ENCODE data around the gene P2RY13.

P2RY13 gene

DNA sequence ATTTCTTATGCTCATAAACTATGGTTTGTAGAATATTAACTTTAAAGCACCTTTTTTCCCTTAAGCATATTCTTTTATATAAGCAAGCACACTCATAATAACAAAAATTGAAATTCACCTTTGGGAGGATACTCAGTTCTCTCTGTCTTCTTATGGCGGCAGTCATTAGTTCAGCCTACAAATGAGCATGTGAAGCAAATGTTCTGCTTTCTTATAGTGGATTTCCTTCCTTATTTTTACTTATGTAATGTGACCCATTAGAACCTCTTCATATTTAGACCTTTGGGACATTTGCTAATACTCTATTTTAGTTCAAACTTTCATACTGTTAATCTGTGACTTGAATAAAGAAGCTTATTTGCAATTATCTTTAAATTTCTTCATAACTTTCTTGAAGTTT, at the start of gene P2RY13:
Gene P2RY13 (minus strand): TSS at position 187 of the 400 bp plus-strand sequence. CDS start 21 bp downstream, at position 166.
- DNase-seq (ENCODE audit: low spot score): no peak

DNA sequence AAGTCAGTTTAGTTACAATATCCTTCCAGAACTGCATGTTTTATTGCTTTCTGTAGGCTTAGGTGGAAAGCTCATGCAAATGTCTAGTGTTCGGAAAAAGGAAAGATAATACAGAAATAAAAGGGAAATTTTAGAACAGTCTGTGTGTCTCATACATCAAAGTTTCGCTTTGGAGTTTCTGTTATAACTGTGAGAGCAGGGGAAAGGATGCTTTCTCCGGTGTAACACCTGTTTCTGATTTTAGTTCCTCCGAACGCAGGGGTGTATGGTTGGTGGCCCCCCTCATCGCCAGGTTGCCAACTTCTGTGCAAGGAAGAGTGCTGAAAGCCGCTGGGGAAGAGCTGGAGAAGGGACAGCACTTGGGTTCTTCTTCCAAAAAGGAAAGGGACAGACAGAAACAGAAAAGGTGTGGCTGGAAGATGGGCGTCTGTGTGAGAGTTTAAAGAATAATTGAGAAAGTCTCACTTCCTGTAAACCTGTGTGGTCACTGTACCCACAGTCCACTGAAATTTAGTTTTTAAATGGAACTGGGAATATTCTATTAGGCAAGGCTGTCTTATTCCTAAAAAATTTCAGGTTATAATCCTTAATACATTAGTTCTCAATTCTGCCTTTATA, 48.5 kb upstream of the P2RY13 start:
- no peak for DNase-seq (ENCODE audit: low spot score)

DNA sequence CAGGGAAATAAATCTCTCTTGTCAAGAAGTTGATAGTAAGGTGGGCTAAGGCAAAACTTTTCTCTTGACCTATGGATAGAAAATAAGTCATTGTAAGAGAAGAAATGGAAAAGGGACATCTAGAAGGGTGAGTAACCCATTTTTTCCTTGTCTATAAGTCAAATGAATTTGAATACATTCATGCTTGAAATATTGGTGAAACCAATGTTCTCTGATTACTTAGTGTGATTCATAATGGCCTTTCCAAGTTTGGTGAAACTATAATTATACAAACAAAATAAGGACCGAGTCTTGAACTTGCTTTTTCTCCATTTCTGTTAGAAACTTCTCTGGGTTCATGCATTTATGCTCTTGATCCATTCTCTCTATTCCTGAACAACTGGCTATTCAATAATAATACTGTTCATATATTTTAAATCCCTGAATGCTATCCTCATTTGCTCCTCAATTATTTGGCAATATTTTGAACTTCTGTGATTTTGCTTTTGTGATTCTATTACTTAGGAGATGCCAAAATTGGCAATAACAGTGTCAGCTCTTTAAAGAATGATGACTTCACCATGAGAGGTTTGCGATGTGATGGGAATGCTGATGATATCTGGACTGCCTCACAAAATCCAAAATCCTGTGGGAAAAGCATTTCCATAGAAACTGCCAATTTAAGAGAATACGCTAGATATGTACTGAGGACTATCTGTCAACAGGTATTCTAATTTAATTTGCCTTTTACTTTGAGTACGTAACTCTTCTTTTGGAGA, 42.9 kb upstream of the P2RY13 start:
- DNase-seq (ENCODE audit: low spot score): no peak

DNA sequence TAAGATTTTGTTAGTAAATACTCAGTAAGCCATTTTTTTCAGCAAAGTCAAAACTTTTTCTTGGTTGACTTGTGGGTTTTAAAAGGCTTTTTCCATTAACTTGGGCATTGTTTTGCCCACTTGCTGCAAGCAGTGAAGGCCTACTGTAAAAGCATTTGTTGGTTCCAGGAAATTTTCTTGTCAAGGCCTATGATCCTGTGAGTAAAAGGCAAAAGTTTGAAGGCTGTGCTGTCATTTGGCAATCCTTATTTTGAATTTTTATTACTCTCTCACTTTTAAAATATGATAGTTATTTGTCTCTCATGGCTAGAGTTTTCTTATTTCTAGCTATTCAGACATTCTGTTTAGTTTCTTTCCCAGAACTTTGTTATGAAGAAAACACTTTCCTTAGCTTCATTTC, 42.2 kb upstream of the P2RY13 start:
- DNase-seq (ENCODE audit: low spot score): no peak

DNA sequence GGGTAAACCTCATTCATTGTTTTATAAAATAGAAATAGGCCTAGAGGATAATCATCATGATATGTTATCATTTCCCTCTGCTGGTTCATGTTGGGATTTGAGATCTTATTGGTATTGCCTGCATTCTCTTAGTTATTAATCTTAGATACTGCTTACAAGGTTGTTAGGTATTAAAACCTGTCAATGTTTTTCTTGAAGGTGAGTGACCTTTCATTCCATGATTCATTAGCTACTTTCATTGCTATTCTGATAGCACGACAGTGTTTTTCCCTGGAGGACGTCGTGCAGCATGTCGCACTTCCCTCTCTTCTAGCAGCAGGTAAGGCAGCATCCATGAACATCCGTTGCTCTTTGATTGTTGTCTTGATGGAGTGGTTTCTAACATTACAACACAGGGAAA, 38.1 kb upstream of the P2RY13 start:
- no peak for DNase-seq (ENCODE audit: low spot score)

DNA sequence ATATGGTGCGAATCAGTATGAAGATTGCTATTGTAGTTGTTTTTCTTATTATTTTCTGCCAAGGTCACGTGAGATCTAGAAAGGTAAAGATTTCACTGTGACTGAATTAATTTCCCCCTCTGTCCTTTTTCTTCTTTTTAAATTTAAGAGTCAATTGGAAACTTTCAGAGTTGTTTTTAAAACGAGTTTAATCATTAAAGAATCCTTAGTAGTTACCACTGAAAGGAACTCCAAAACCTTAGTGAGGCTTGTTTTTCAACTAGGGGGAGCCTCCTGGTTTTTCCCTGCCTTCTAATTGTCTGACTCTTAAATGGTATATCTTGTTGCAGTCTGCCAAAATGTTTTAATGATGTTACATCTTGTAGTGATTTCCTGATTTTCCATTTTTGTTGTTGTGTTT, 37.6 kb upstream of the P2RY13 start:
- no peak for DNase-seq (ENCODE audit: low spot score)

DNA sequence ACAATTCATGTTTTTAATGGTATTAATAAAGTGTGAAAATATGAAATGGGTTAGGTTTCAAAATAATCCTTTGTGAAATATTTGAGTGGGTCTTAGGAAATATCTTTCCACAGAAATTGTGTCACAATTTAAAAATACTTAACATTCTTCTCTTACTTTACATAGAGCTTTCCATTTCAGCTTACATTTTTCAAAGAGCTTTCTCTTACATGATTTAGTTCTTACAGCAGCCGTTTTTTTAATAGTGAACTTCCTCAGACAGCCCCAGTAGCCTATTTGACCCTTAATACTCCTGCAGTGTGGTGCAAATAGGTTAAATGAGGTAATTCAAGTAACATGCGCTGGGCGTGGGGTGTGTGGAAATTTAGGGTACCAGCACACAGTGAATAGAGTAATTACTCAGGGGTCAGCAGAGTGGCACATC, 33.4 kb upstream of the P2RY13 start:
- DNase-seq (ENCODE audit: low spot score): no peak

DNA sequence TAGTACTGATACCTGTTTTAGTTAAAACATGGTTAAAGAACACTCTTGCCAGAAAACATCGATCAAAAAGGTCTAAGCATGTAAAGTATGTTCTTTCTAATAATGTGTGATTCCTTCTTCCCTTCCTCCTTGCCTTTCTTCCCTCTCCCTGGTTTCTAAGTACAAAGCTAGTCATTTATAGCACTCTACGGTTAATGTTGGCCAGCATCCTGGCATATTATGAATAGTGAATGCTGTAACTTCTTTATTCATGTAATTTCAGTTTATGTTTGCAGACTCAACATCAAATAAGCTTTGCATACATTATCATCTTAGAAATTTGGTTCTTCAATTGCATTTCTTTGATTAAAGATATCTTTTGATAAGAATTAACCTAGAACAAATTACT, 28.1 kb upstream of the P2RY13 start:
- DNase-seq (ENCODE audit: low spot score): no peak

DNA sequence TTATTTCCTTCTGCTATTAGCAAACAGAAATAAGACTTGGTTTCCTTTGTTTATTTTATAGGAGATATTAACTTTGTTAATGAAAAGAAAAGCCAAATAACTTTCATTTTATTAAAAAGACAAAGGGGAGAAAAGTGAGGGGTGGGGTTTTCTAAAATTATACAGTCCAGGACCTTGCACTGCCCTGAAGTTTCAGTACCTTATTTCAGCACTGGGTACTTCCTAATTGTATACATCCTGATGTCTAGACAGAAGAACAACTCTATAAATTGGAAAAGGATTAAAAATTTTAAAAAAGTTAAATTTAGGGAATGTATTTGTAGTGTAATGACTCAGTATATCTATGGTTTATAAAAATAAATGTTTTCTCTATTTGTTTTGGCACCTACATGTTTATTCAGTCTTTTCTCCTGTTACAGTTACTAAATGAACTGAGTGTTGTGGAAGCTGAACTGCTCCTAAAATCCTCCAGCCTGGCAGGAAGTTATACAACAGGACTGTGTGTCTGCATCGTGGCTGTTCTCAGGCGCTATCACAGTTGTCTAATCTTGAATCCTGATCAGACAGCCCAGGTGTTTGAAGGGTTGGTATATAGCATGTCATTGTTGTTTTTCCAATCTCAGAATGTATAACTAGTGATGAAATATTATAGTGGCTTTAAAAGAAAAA, 27.6 kb upstream of the P2RY13 start:
- no peak for DNase-seq (ENCODE audit: low spot score)

DNA sequence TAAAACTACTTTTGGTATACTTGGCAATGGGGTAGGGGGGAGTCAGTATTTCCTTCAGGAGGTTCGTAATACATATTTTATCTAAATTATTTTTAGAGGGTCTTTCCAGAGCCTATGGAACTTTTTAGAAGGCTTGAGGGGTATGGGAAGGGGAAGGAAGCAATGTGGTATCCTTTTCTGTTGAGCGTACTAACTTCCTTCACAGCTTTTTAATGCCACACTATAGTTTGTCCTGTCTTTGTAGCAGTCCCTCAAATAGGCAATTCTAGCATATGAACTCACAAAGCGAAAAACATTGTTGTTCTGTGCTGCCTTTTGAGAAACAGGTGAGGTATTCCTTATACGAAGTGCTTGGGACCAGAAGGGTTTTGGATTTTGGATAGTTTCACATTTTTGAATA, 22.3 kb upstream of the P2RY13 start:
- no peak for DNase-seq (ENCODE audit: low spot score)

DNA sequence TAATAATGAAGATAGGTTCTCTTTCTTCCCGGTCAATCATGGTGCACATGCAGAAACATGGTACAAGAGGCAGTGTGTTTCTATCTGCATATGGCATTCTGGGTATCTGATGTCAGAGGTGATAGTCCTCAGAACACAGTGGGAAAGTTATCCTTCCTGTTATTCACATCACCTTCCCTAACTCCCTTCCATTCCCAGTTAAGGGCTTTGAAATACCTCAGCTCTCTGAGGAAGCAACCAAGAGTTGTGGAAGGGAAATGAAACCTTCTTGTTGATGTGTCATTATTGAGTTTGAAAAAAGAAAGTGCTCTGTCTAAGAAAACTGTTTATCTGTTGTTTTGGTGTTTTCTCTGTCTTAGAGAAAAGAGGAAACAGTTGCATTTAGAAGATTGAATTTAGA, 21.9 kb upstream of the P2RY13 start:
- no peak for DNase-seq (ENCODE audit: low spot score)

DNA sequence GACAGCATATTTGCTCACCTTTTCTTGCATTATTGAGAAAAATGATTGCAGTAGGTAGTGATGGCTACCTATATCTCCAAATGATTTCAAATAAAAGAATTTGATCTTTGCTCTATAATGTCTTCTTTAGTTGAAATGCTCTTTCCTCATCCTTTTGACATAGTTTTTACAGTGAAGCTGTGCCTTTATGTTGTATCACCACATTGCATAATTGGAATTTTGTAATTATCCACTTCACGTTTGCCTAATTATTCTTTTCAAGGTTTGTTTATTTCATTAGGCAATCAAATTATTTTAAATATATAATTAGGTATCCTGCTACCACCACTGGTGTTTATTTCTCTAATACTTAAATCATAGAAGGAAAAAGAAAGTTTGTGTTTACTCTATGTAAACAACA, 21.3 kb upstream of the P2RY13 start:
- DNase-seq (ENCODE audit: low spot score): no peak

DNA sequence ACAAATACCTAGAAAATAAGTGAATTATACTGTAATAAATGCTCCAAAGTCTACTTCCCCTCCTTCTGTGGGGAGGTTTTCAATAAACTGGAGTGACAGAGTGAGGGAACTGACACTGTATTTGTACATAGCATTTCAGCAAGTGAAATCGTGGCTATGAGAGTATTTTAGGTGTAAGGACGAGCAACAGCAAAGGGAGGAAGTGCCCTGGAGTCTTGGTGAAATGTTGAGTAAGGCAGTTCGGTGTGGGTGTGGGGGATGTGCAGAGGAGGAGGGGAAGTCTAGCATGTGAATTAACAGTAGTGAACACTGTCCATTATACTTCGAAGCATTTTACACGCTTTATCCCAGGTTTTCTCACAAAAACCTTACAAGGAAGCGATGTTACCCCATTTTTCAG, 18.1 kb upstream of the P2RY13 start:
- no peak for DNase-seq (ENCODE audit: low spot score)

DNA sequence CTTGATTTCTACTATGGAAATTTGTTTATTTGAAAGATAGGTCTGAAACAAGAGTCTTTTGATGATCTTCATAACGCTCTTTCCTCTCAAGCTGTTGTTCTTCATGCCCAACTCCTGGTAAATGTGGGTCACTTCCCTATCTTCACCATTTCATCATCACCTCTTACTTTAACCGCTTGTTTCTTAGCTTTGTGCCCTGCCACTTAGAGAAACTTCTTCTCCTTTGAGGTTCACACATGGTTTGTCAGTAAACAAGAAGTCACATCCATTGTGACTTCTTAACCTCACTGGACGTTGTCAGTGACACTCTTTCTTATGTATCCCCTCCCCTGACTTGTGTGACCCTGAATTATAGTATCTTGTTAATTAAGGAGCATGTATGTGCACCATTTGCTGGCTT, 16.9 kb upstream of the P2RY13 start:
- DNase-seq (ENCODE audit: low spot score): no peak

DNA sequence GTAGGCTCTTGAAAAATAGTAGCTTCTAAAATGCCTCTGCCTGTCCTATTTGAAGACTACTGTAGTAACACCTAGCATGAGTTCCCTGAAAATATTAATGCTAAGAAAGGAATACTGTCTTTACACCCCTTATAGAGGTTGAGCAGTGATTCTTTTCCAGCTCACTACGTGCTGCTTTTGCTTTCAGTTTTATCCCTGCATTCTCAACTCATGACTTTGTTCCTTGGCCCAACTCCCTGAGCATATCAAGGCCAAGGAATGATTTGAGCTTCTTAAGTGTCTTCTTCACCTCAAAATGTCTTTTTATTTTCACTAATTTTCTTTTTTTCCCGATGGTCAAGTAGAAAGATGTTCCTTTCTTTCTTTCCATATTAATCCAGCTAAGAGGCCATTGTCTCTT, 16.5 kb upstream of the P2RY13 start:
- no peak for DNase-seq (ENCODE audit: low spot score)

DNA sequence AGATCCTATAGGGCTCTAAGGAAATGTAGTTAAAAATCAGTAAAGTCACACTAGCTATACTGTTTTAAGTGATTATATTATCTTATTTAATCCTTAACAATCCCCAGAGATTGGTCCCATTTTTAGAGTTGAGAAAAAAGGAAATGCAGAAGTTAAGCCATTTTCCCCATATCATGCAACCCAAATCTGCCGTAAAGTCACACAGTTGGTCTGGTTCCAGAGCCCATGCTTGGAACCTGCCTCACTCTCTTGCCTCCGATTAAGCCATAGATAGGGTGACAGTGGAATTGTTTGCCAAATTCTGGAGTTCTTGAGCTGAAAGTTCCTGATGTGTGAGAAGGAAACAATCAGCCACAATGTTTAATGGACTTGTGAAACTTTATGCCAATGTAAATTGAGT, 2.3 kb upstream of the P2RY13 start:
- DNase-seq (ENCODE audit: low spot score): no peak

DNA sequence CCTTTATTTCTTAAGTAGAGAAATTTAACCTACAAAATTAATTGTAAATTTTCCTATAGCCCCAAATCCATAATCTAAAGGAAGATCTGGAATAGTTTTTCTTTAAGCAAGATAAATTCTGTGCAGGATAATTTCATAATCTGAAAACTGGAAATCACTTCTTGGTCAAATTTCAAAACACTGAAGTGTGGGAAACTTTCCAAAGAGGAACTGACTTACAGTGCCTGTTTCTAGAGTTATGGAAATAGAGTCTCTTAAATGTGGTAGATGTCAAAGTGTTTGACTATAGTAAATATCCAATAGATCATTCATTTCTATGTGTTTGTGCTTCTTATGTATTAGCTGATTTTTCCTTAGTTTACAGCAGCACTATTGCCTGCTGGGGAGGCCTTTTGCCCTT, 1.6 kb upstream of the P2RY13 start:
- DNase-seq (ENCODE audit: low spot score): no peak

DNA sequence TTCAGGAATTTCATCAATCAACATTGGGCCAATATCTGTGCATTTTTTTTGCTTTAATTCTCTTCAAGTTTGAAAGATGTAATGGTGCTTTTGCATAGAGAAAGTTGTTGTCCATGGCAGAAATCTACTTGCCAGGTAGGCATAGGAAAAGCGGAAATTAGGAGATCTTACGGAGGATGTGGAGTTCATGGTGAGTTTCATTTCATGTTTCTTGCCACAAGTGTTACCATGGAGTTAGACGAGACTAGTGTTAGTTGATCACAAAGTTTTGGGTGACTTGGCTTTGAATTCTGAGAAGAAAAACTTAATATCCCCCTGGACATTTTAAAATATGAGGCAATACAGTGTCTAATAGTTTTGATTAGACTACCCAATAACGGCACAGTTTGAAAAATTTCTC, 1.0 kb upstream of the P2RY13 start:
- no peak for DNase-seq (ENCODE audit: low spot score)

DNA sequence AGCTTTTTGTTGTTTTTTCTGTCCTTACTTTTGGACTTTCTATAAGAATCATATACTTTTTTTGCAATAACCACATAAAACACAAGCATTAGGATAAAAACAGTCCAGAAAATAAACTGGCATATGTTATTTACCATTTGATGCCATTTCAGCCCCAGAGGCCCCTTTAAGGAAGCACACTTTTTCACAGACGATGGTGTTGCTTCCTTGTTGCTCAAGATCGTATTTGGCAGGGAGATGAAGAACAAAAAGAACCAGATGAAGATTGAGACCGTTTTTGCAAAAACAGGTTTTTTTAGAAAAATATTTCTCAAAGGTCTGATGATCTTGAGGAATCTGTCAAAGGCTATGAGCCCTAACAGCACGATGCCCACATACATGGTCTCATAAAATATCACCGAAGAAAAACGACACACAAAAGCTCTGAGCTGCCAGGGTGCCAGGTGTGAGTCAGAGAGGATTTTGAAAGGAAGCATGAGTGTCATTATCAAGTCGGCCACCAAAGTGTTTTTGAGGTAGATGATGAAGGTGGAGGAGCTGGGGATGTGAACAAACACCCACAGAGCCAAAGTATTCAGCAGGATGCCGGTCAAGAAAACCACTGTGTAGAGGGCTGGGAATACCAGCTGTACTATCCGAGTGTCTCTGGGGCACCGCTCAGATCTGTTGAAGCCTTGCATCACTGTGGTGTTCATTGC, 902 bp downstream of the P2RY13 start:
- DNase-seq (ENCODE audit: low spot score): peak; percentile 37

DNA sequence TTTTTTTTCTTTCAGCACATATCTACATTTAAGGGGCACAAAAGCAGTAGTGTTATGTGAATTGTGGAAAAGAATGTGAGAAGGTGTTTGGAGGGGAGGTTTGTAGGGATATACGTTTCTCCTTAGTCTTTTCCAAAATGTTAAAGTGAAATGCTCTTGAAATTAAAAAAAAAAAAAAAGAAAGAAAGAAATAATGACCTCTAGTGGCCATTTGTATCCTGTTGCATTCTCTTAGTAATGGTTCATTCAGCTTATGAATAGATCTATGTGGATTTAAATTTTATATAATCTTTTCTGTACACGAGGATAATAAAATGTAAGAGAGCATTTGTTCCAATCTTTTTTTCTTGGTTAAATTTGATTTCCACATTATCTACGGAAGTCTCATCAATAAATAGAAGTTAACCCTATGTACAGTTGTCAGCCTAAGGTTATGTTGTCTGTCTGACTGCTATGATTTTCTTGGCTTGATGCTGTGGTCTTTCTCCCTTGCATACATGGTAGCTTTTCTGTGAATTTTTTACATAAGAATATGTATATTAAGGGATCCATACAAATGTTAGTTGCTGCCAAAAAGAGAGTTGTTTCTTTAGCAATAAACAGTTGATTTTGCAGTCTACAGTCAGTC, 1.7 kb downstream of the P2RY13 start:
- DNase-seq (ENCODE audit: low spot score): no peak

DNA sequence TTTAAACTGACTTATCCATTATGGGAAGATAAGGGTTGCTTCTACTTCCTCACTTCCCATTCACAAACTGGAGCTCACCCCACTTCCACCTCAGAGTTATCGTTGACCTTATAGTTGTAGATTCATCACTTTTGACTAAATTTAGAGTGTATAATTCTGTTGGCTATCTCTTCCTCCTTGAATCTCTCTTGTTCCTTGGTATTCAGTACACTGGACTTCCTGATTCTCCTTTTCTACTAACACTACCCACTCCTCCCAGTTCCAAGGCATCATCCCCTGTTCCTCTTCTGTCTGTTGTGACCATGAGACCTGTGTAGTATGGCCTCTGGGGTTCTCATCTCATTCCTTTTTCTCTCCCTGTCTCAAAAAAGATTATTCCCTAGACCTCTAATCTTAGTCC, 6.8 kb downstream of the P2RY13 start:
- DNase-seq (ENCODE audit: low spot score): no peak

DNA sequence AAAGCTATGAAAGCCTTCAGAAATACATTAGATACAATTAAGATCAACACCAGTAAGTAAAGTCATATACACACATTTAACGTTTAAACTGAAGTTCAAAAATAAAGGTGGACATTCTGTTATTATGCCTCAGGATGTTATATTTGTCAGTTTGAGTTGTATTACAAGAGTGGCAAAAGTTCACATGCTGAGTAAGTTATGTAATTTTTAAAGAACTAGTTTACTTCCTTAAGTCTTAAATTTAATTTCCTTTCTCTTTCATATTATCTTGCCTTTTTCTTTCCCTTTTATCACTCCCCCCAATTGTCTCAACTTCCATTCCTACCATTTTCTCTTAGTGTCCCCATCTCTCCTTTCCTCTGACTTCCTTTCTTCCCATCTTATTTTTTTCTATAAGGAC, 7.8 kb downstream of the P2RY13 start:
- DNase-seq (ENCODE audit: low spot score): no peak

Measured in CD4-positive, alpha-beta T cell treated with Interleukin-2 at 100 ng/mL for 4 hours (primary cell).